ENCODE results near the gene DNASE1L2. TPM values are rescaled to one million over a fixed set of nuclear protein-coding genes. Genes with fewer than 3 reads are reported as not detected.

DNASE1L2 gene, protein sequence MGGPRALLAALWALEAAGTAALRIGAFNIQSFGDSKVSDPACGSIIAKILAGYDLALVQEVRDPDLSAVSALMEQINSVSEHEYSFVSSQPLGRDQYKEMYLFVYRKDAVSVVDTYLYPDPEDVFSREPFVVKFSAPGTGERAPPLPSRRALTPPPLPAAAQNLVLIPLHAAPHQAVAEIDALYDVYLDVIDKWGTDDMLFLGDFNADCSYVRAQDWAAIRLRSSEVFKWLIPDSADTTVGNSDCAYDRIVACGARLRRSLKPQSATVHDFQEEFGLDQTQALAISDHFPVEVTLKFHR
- total RNA-seq (under 1 TPM; 0.17 to 0.43 (median 0.33) TPM), polyA plus RNA-seq (0.48 TPM)
- long read RNA-seq, donor 1: 0 reads
- long read RNA-seq, donor 2: 0 reads
- long read RNA-seq, donor 3: 0 reads
- long read RNA-seq, donor 4: 0 reads

DNA sequence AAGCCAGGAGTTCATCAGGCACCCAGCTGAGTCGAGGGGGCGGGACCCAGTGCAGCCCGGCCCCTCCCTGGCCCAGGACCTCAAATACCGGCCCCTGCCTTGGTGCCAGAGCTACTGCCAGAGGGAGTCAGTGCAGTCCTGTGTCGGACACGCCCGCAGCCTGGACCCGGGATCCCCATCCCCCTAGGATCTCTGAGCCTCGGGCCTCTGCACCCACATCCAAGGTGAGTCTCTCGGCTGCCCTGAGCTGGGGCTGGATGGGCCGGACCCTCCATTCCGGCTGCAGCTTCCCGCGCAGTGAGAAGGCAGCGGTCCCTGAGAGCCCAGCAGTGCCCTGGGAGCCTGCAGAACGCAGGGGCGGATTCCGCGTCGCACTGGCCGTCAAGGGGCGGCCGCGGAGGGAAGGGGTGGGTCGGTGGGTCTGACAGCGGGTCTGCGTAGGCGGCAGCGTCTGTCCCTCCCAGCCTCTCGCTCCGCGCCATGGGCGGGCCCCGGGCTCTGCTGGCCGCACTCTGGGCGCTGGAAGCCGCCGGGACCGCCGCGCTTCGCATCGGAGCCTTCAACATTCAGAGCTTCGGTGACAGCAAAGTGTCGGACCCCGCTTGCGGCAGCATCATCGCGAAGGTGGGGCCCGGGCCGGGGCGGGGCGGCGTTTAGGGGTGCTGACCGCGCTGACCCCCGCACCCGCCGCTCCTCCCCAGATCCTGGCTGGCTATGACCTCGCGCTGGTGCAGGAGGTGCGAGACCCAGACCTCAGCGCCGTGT lies at the start of gene DNASE1L2:
Gene DNASE1L2 (plus strand): TSS at position 108 of the 765 bp plus-strand sequence. CDS start 373 bp downstream, at position 481.
- WGBS: 3% methylated on average over 64 of the region's 64 CpGs
- DNase-seq (peak; percentile 50 to 79 (median 76)), ATAC-seq (peak; percentile 22 to 41)
- intact Hi-C loops (cut with DNase I): no loop called here
- Histone ChIP-seq H3K9me3 (ENCODE audit: control insufficient read depth, low read length) (no peaks in the 10 kb centered on the region), H3K4me1 (ENCODE audit: control insufficient read depth, insufficient read depth, low read length) (peaks cover 3% of the 10 kb centered on the region), H3K27ac (ENCODE audit: low read length) (no peak within 1 kb of the TSS), H3K27me3 (ENCODE audit: control insufficient read depth, insufficient read depth) (no peaks in the 10 kb centered on the region), H3K4me3 (ENCODE audit: low read length) (no peak within 1 kb of the TSS)

DNA sequence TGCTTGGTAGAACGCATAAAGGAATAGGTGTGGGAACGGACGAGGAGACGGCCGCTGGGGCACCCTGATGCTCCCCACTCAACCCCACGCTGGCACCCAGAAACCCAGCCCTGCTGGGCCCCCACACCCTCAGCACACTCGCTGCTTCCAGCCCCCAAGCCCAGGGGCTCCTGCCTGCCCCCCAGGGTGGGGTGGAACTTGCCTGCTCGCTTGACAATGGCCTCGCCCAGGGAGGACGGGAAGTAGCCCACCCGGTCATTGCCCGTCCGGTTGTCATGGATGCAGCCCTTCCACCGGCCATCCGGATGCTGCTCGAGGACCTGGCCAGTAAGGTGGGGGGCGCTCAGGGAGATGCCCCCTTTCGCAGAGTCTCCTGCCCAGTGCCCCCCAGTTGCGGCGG lies 49.7 kb upstream of the DNASE1L2 start:
- H3K27ac ChIP-seq (ENCODE audit: low read length): no peak overlapping the region
- H3K27me3 ChIP-seq (ENCODE audit: control insufficient read depth, insufficient read depth): no peaks in the 10 kb centered on the region
- H3K9me3 ChIP-seq (ENCODE audit: control insufficient read depth, low read length): no peaks in the 10 kb centered on the region
- H3K4me3 ChIP-seq (ENCODE audit: low read length): no peak overlapping the region
- DNase-seq: no peak
- intact Hi-C loops (cut with DNase I): no loop called here
- WGBS: 79% methylated on average over 20 of the region's 20 CpGs
- no peaks in the 10 kb centered on the region for H3K4me1 ChIP-seq (ENCODE audit: control insufficient read depth, insufficient read depth, low read length)
- no peak for ATAC-seq

DNA sequence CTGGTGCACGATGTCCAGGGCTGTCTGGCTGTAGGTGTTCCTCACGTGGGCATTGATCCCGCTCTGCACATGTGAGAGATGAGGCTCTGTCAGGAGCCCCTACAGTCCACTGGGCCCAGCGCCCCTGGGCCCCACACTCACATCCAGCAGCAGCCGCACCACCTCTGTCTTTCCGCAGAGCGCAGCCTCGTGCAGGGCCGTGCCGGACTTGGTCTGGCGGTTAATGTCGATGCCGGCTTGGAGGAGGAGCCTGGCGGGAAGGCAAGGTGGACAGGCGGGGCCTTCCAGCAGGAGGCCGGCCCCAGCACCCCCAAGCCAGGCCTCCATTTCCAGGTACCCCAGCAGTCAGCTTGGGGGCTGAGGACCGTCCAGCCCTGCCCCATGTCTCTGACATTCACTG lies 49.0 kb upstream of the DNASE1L2 start:
- intact Hi-C loops (cut with DNase I): no loop called here
- Histone ChIP-seq H3K9me3 (ENCODE audit: control insufficient read depth, low read length) (no peaks in the 10 kb centered on the region), H3K4me1 (ENCODE audit: control insufficient read depth, insufficient read depth, low read length) (no peaks in the 10 kb centered on the region), H3K27me3 (ENCODE audit: control insufficient read depth, insufficient read depth) (no peaks in the 10 kb centered on the region), H3K27ac (ENCODE audit: low read length) (no peak overlapping the region), H3K4me3 (ENCODE audit: low read length) (no peak overlapping the region)
- DNase-seq (no peak), ATAC-seq (no peak)
- WGBS: 82% methylated on average over 17 of the region's 17 CpGs

DNA sequence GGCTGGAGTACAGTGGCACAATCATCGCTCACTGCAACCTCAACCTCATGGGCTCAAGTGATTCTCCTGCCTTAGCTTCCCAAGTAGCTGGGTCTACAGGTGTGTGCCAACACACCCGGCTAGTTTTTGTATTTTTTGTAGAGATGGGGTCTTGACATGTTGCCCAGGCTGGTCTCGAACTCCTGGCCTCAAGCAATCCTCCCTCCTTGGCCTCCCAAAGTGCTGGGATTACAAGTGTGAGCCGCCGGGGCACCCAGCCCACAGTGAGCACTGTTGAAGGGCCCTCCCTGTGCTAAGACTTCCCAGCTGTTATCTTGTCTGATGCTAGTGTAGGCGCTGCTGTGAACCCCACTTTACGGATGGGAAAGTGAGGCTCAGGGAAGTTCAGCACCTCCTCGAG lies 47.8 kb upstream of the DNASE1L2 start:
- ATAC-seq: no peak
- Histone ChIP-seq H3K9me3 (ENCODE audit: control insufficient read depth, low read length) (no peaks in the 10 kb centered on the region), H3K27ac (ENCODE audit: low read length) (no peak overlapping the region), H3K4me3 (ENCODE audit: low read length) (no peak overlapping the region), H3K4me1 (ENCODE audit: control insufficient read depth, insufficient read depth, low read length) (no peaks in the 10 kb centered on the region), H3K27me3 (ENCODE audit: control insufficient read depth, insufficient read depth) (no peaks in the 10 kb centered on the region)
- 91% methylated on average over 8 of the region's 8 CpGs for WGBS
- DNase-seq: no peak
- intact Hi-C loops (cut with DNase I): no loop called here

DNA sequence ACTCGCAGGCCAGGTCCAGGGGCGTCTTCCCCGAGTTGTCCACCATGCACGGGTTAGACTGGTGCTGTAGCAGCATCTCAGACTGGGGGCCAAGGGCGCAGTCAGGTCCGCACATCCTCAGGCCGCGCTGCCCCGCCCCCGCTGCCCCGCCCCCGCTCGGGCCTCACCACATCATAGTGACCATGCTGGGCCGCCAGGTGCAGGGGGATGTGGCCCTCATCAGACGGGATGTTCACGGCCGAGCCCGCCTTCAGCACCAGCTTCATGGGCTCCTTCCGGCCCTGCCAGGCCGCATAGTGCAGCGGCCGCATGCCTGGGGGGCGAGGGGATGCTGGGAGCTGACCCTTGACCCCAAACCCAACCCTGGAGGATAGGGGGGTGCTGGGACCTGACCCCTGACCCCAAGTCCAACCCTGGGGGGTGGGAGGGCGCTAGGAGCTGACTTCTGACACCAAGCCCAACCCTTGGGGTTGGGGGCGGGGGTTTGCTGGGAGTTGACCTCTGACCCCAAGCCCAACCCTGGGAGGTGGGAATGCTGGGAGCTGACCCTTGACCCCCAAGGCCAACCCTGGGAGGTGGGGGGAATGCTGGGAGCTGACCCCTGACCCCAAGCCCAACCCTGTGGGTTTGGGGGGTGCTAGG lies 46.9 kb upstream of the DNASE1L2 start:
- intact Hi-C loops (cut with DNase I): no loop called here
- 89% methylated on average over 25 of the region's 25 CpGs for WGBS

DNA sequence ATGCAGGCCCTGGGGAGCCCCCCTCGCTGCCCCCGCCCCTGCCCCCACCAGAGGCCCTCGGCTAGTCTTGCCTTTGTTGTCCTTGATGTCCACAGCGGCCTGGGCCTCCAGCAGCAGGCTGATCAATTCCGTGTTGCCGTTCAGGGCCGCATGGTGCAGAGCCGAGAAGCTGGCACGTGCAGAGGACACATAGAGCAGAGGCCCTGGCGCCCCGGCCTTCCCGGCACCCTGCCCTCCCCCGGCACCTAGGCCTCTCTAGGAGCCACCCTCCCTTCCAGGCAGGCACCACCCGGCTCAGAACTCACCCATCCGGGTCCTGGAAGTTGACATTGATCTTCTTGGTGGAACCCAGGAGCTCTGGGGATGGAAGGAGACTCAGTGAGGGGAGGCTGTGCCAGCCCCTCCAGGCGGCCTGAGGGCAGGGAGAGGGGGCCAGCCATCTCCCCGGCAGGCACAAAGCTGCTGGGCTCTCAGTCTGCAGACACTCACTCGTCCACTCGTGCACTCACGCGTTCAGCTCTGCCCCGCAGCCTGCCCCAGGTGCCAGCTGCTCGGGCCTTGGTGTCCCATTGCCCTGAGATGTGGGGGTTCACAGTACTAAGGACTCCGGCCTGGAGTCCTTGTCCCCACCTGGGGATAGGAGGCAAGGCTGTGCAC lies 46.1 kb upstream of the DNASE1L2 start:
- Histone ChIP-seq H3K27me3 (ENCODE audit: control insufficient read depth, insufficient read depth) (no peaks in the 10 kb centered on the region), H3K4me3 (ENCODE audit: low read length) (no peak overlapping the region), H3K27ac (ENCODE audit: low read length) (no peak overlapping the region), H3K9me3 (ENCODE audit: control insufficient read depth, low read length) (no peaks in the 10 kb centered on the region), H3K4me1 (ENCODE audit: control insufficient read depth, insufficient read depth, low read length) (no peaks in the 10 kb centered on the region)
- 83% methylated on average over 24 of the region's 24 CpGs for WGBS
- intact Hi-C loops (cut with DNase I): no loop called here
- DNase-seq (no peak), ATAC-seq (no peak)

More for the DNA sequence above, 46.9 kb upstream of the DNASE1L2 start:
- DNase-seq (no peak), ATAC-seq (no peak)
- H3K4me3 ChIP-seq (ENCODE audit: low read length): no peak overlapping the region
- H3K9me3 ChIP-seq (ENCODE audit: control insufficient read depth, low read length): no peaks in the 10 kb centered on the region
- no peaks in the 10 kb centered on the region for H3K27me3 ChIP-seq (ENCODE audit: control insufficient read depth, insufficient read depth)
- no peaks in the 10 kb centered on the region for H3K4me1 ChIP-seq (ENCODE audit: control insufficient read depth, insufficient read depth, low read length)
- no peak overlapping the region for H3K27ac ChIP-seq (ENCODE audit: low read length)

DNA sequence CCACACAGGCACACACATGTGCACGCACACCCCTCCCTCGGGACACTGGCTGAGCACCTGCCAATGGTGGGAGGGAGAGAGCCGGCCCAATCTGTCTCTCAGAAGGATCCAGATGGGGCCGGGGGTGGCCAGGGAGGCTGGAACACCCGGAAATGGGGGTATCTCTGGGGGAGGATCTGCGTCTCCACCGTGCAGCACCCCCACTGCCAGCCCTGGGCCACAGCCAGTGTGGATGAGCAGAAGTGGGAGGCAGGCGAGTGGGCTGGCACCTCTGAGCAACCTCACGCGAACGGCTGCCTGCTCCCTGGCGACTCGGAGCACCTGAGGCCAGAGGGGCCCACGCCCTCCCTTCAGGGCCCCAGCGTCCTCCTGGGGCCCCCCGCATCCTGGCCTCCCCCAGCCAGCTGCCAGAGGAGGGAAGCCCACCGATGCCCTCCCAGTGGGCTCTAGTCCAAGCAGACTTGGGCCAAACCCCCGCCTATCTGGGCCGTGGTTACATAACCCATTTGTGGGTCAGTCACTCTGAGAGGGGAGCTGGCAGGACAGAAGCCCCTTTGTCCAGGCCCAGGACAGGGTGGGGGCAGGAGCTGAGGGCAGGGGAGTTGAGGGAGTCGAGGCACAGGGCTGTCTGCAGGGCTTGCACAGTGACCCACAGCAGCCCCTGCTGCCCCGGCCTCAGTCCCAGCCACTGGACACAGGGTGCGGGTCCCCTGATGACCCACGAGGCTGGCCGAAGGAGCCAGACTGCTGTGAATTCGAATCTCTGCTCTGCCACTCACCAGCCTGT lies 45.4 kb upstream of the DNASE1L2 start:
- H3K27ac ChIP-seq (ENCODE audit: low read length): no peak overlapping the region
- no peaks in the 10 kb centered on the region for H3K4me1 ChIP-seq (ENCODE audit: control insufficient read depth, insufficient read depth, low read length)
- no peak for DNase-seq
- no peaks in the 10 kb centered on the region for H3K27me3 ChIP-seq (ENCODE audit: control insufficient read depth, insufficient read depth)
- peak in 1 of 2 donors; percentile 2 for ATAC-seq
- intact Hi-C loops (cut with DNase I): no loop called here
- 62% methylated on average over 25 of the region's 25 CpGs for WGBS
- H3K4me3 ChIP-seq (ENCODE audit: low read length): no peak overlapping the region
- no peaks in the 10 kb centered on the region for H3K9me3 ChIP-seq (ENCODE audit: control insufficient read depth, low read length)

DNA sequence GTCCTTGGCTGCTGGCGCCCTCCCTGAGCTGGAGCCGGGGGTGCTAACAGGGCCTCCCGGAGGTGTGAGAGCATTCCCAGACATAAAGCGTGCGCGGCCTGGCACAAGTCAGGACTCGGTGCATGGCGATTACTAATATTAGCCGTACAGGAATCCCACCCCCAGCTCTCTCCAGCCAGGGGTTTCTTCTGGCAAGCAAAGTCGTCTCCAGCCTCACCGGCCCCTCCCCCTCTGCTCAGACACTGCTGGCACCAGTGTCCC lies 44.9 kb upstream of the DNASE1L2 start:
- Histone ChIP-seq H3K4me1 (ENCODE audit: control insufficient read depth, insufficient read depth, low read length) (no peaks in the 10 kb centered on the region), H3K9me3 (ENCODE audit: control insufficient read depth, low read length) (no peaks in the 10 kb centered on the region), H3K27ac (ENCODE audit: low read length) (no peak overlapping the region), H3K4me3 (ENCODE audit: low read length) (no peak overlapping the region), H3K27me3 (ENCODE audit: control insufficient read depth, insufficient read depth) (no peaks in the 10 kb centered on the region)
- peak; percentile 46 to 47 for ATAC-seq
- intact Hi-C loops (cut with DNase I): no loop called here
- DNase-seq: peak in 1 of 3 donors; percentile 78
- 60% methylated on average over 11 of the region's 11 CpGs for WGBS

DNA sequence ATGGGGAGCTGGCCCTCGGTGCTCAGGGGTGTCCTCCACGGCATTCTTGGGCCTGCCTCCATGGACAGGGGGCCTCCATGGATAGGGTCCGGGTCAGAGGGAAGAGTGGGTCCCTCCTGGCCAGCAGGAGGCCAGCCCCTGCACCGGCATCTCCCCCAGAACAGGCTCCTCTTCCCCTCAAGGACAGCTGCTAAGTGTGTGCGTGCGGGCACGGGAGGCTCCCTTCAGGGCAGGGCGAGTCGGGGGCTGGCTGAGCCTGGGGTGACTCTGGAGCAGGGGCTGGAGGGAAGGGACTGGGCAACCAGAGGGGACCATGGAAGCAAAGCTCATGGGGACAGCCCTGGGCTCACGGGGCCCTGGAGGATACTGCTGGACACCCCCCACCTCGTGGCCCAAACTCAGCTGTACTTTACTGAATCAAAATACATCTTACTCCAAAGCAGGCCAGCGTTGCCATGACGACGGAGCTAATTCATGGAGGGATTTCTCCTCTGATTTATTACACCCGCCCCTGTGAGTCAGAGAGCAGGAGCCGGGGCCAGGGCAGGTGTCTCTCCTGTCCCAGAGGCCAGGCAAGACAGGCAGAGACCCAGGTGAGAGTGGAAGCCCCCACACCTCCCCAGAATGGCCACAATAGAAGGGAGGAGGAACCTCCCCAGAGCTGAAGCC lies 41.9 kb upstream of the DNASE1L2 start:
- WGBS: 68% methylated on average over 16 of the region's 16 CpGs
- H3K27me3 ChIP-seq (ENCODE audit: control insufficient read depth, insufficient read depth): no peaks in the 10 kb centered on the region
- no peak overlapping the region for H3K4me3 ChIP-seq (ENCODE audit: low read length)
- DNase-seq (no peak), ATAC-seq (no peak)
- intact Hi-C loops (cut with DNase I): no loop called here
- no peaks in the 10 kb centered on the region for H3K9me3 ChIP-seq (ENCODE audit: control insufficient read depth, low read length)
- no peak overlapping the region for H3K27ac ChIP-seq (ENCODE audit: low read length)
- H3K4me1 ChIP-seq (ENCODE audit: control insufficient read depth, insufficient read depth, low read length): no peaks in the 10 kb centered on the region

DNA sequence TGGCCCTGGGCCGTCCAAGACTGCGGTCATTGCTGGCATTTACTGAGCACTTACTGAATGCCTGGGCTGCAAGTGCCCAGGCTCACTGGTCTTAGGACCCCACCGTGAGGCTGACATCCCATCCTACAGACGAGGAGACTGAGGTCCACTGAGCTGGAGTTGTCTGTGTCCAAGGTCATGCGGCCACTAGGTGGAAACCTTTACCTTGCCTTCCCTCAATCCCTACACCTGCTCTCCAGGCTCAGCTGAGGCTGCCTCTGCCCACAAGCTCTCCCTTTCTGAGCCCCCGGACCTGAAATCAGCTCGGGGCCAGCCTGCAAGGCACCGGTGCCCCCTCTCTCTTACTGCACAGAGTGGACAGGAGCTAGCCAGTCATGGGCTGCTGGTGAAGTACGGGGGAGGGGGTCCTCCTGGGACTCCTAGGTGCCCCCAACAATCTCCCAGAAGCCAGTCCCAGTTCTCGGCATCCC lies 41.4 kb upstream of the DNASE1L2 start:
- Histone ChIP-seq H3K4me1 (ENCODE audit: control insufficient read depth, insufficient read depth, low read length) (no peaks in the 10 kb centered on the region), H3K27ac (ENCODE audit: low read length) (no peak overlapping the region), H3K27me3 (ENCODE audit: control insufficient read depth, insufficient read depth) (no peaks in the 10 kb centered on the region), H3K4me3 (ENCODE audit: low read length) (no peak overlapping the region), H3K9me3 (ENCODE audit: control insufficient read depth, low read length) (no peaks in the 10 kb centered on the region)
- 36% methylated on average over 10 of the region's 10 CpGs for WGBS
- intact Hi-C loops (cut with DNase I): no loop called here
- ATAC-seq (peak in 1 of 2 donors; percentile 17), DNase-seq (no peak)
